K562 (cell line): ENCODE results near the gene URAD. TPM values are rescaled to one million over a fixed set of nuclear protein-coding genes. Genes with fewer than 3 reads are reported as not detected.

ENCODE experiments used
- ATAC-seq: fragments of 200-7000 bp; cut with Tn5 transposase; 3 replicates; pipeline ENCODE4 v1.9.1; 2020; ENCODE audit warnings: moderate library complexity
- BruUV-seq: library from RNA; stranded (reverse); fragments of 400-500 nt; replicated peaks from 2 replicates; lab custom pipeline; 2021; lab: Mats Ljungman, UMichigan
- CTCF ChIA-PET: fragments of 300-600 bp; formaldehyde crosslinking; extraction: SDS; loops from one replicate; lab custom pipeline; 2021; ENCODE audit warnings: low intra/inter-chr PET ratio; lab: Yijun Ruan, JAX
- POLR2A ChIA-PET: fragments of 300-600, 350-650 bp; sonication (Branson Sonifier 250); formaldehyde crosslinking; extraction: SDS; loops from one replicate; lab custom pipeline; 2021; ENCODE audit warnings: antibody characterized with exemption, inconsistent platforms; lab: Yijun Ruan, JAX
- DNase-seq, 4 experiments: peaks; one replicate each; pipeline versions ENCODE4 v3.0.0 to v3.0.0-alpha.2; 2011 to 2018; ENCODE audit warnings: low spot score in 3 of 4, mixed read lengths in 3 of 4; ENCODE audit errors: extremely low read depth in 1 of 4
- FAIRE-seq: peaks from 2 replicates; lab custom pipeline; 2011; peaks lifted over from hg19 to GRCh38; lab: Jason Lieb, UNC
- H2AFZ ChIP-seq: 2 replicates; pipeline ENCODE4 v1.6.0; 2011; ENCODE audit warnings: low read depth, low read length, control low read depth, inconsistent platforms
- H3K27ac ChIP-seq: fragments of 200-600 bp; 3 replicates; pipeline ENCODE4 v1.8.0; 2011; ENCODE audit warnings: low read depth, mild to moderate bottlenecking, control low read depth, inconsistent platforms, low read length, moderate library complexity, mixed read lengths; ENCODE audit errors: extremely low read depth
- H3K27me3 ChIP-seq, 2 experiments: fragments of 300-600 bp in 1 of 2; 2 replicates in 1 of 2; 3 replicates in 1 of 2; pipeline versions ENCODE4 v1.6.0 to v1.8.0; 2011; ENCODE audit warnings: inconsistent platforms in 2 of 2, low read length in 2 of 2, mild to moderate bottlenecking in 1 of 2, mixed read lengths in 1 of 2, moderate library complexity in 1 of 2; ENCODE audit not compliant: control insufficient read depth in 2 of 2, insufficient read depth in 2 of 2
- H3K36me3 ChIP-seq: fragments of 300-600 bp; 3 replicates; pipeline ENCODE4 v1.8.0; 2011; ENCODE audit warnings: mild to moderate bottlenecking, low read length, inconsistent platforms; ENCODE audit not compliant: control insufficient read depth, insufficient read depth
- H3K4me1 ChIP-seq, 2 experiments: fragments of 200-600 bp in 1 of 2; replicated peaks in 1 of 2; 2 replicates in 1 of 2; 3 replicates in 1 of 2; pipeline versions ENCODE4 v1.5.1 to v1.8.0; 2011; ENCODE audit warnings: inconsistent platforms in 2 of 2, low read length in 2 of 2, mild to moderate bottlenecking in 1 of 2, mixed read lengths in 1 of 2, moderate library complexity in 1 of 2; ENCODE audit not compliant: control insufficient read depth in 2 of 2, insufficient read depth in 2 of 2
- H3K4me2 ChIP-seq: 2 replicates; pipeline ENCODE4 v1.6.1; 2011; ENCODE audit warnings: low read length, control low read depth, inconsistent platforms, mixed read lengths; ENCODE audit not compliant: insufficient read depth
- H3K4me3 ChIP-seq: fragments of 200-600 bp; sonication (generic), shearing (Covaris generic); 2 replicates; pipeline ENCODE4 v1.5.1; 2016; ENCODE audit warnings: control low read depth, inconsistent platforms
- H3K79me2 ChIP-seq: fragments of 200-600 bp; 3 replicates; pipeline ENCODE4 v1.8.0; 2011; ENCODE audit warnings: low read length, inconsistent platforms; ENCODE audit not compliant: control insufficient read depth, insufficient read depth
- H3K9ac ChIP-seq, 2 experiments: 2 replicates each; pipeline versions ENCODE4 v1.6.0 to v1.6.1; 2011; ENCODE audit warnings: low read depth in 2 of 2, low read length in 2 of 2, control low read depth in 1 of 2, inconsistent platforms in 1 of 2, mild to moderate bottlenecking in 1 of 2, mixed read lengths in 1 of 2; ENCODE audit not compliant: insufficient read depth in 1 of 2
- H3K9me1 ChIP-seq: one replicate; pipeline ENCODE4 v1.6.0; 2011; ENCODE audit warnings: inconsistent platforms, mild to moderate bottlenecking, low read length, moderate library complexity; ENCODE audit not compliant: control insufficient read depth, insufficient read depth
- H3K9me3 ChIP-seq: replicated peaks from 2 replicates; pipeline ENCODE4 v1.5.1; 2011; ENCODE audit warnings: low read depth, low read length, inconsistent platforms; ENCODE audit not compliant: control insufficient read depth, insufficient read depth
- H4K20me1 ChIP-seq: replicated peaks from 2 replicates; pipeline ENCODE4 v1.6.1; 2011; ENCODE audit warnings: low read length, inconsistent platforms, mixed read lengths; ENCODE audit not compliant: control insufficient read depth, insufficient read depth
- CBX5 ChIP-seq: IDR thresholded peaks from 2 replicates; pipeline ENCODE4 v1.6.1; 2014; ENCODE audit warnings: low read depth, borderline replicate concordance
- GTF2B ChIP-seq: IDR thresholded peaks from 2 replicates; pipeline ENCODE4 v1.6.1; 2011; ENCODE audit not compliant: insufficient read length; ENCODE audit errors: extremely low read depth
- ZFP1 ChIP-seq: fragments of 450-650 bp; formaldehyde crosslinking; IDR thresholded peaks from 2 replicates; pipeline ENCODE4 v1.4.0; 2020; ENCODE audit warnings: mild to moderate bottlenecking, mixed read lengths
- WGBS: fragments of 100-300 bp; shearing (Covaris generic); methylation state at CpG from one replicate; pipeline ENCODE4 v1.1.6; 2016; ENCODE audit warnings: low coverage, mixed read lengths; ENCODE audit not compliant: insufficient coverage; ENCODE audit errors: missing lambda C conversion rate; 5-methylcytosine and 5-hydroxymethylcytosine counted together
- in situ Hi-C: fragments of 300-500 bp; cut with MboI; formaldehyde crosslinking; loops from 4 replicates; pipeline ENCODE4 v1.15.0; 2018; ENCODE audit warnings: inconsistent platforms, mixed read lengths
- intact Hi-C: fragments of 100-400 bp; cut with micrococcal nuclease; formaldehyde crosslinking; loops from 2 replicates; pipeline ENCODE4 v1.14.2; 2022
- polyA plus RNA-seq, 8 experiments: library from polyadenylated mRNA; depleted of rRNA in 4 of 8; stranded (reverse) in 5 of 8; unstranded in 3 of 8; fragments of >200 nt; fragmentation: Nextera tagmentation in 2 of 8; fragmentation: Illumina TruSeq in 1 of 8; extraction: Ambion mirVana in 2 of 8; extraction: Trizol in 1 of 8; gene quantifications; 2 replicates each; pipeline versions ENCODE4 v1.2.1 to v1.2.3, GENCODE V29; 2011 to 2014; ENCODE audit warnings: inconsistent platforms in 1 of 8, missing spikeins in 1 of 8
- total RNA-seq, 7 experiments: library from RNA; depleted of rRNA in 6 of 7; stranded (reverse); fragments of >200 nt in 6 of 7; fragmentation: Illumina TruSeq in 2 of 7; extraction: Trizol in 2 of 7; gene quantifications; 2 replicates each; pipeline versions ENCODE4 v1.2.1 to v1.2.3, GENCODE V29; 2011 to 2021; ENCODE audit warnings: low replicate concordance in 1 of 7

The URAD gene
- total and polyA plus RNA-seq, 9 of the 15 experiments (the other 6 are each of a cell fraction or from before 2014, with no cell fraction given): not detected

GRCh38 chr13:27962128-27962841 lies 26.2 kb downstream of the URAD start (continued):
- TF ChIP-seq ZFP1 (no peak), GTF2B (no peak)
- TF ChIP-seq, all 486 proteins: peak for 0

- Histone ChIP-seq H3K9ac (no peak overlapping the region), H3K36me3 (no peaks in the 10 kb centered on the region), H3K79me2 (no peaks in the 10 kb centered on the region), H3K27ac (no peak overlapping the region), H2AFZ (no peak overlapping the region), H3K4me3 (no peak overlapping the region), H3K4me2 (no peak overlapping the region), H4K20me1 (no peaks in the 10 kb centered on the region; the same call in 1 of the 2 replicates), H3K9me3 (no peaks in the 10 kb centered on the region), H3K27me3 (peaks cover 5 to 41% of the 10 kb centered on the region in 2 experiments; a peak in 3 of 5 replicates), H3K4me1 (peaks cover 0 to 13% of the 10 kb centered on the region in 2 experiments; a peak in 2 of 5 replicates), H3K9me1 (no peaks in the 10 kb centered on the region)
- no peak for TF ChIP-seq CBX5
- FAIRE-seq (no peak), DNase-seq (no peak), ATAC-seq (no peak)
- no TSS peak for BruUV-seq
- CTCF ChIA-PET: no interaction called here
- 5% methylated on average over 17 of the region's 25 CpGs for WGBS
- POLR2A ChIA-PET: no interaction called here
- intact Hi-C loops: no loop called here
- in situ Hi-C loops: loop anchor here (25.0 kb wide), 1 partner anchor 449 kb away; no protein-coding TSS in a partner anchor
Measured at GRCh38 chr13:27961227-27962085, 27.0 kb downstream of the URAD start.
